Measurements from ENCODE around the gene KDM5B. TPM values are rescaled to one million over a fixed set of nuclear protein-coding genes. Genes with fewer than 3 reads are reported as not detected.

Gene KDM5B
- total RNA-seq, 1 experiment from 2014 or later: 44.6 TPM

- ATAC-seq (no peak), DNase-seq (ENCODE audit: low read depth, low spot score) (no peak)
- BruUV-seq (replicated peaks): no TSS peak
- no peak overlapping the region for H3K9ac ChIP-seq (ENCODE audit: low read length)
- H3K27me3 ChIP-seq (ENCODE audit: insufficient read depth, low read length): no peaks in the 10 kb centered on the region
- H3K36me3 ChIP-seq (ENCODE audit: control insufficient read depth in 1 of 2, insufficient read depth in 2 of 2, low read length in 2 of 2): peaks cover 0 to 6% of the 10 kb centered on the region in 2 experiments; a peak in 1 of 4 replicates
- no peak overlapping the region for H3K27ac ChIP-seq (ENCODE audit: low read depth, low read length)
- ChIA-PET RAD21 (ENCODE audit: low non-redundant PET in 1 of 2, low total read pairs in 2 of 2, uncharacterized antibody in 2 of 2, unreplicated experiment in 2 of 2) (no interaction called here), POLR2A (no interaction called here), CTCF (no interaction called here)
- no peak overlapping the region for H3K4me3 ChIP-seq (replicated peaks in 1 of 2; ENCODE audit: low read depth in 1 of 2, low read length in 2 of 2)
- H3K79me2 ChIP-seq (ENCODE audit: insufficient read depth, low read length): no peaks in the 10 kb centered on the region
- TF ChIP-seq SP1 (IDR thresholded peaks at IDR 0.05; ENCODE audit: low read depth) (no peak), TCF7L2 (IDR thresholded peaks at IDR 0.05; ENCODE audit: borderline replicate concordance, extremely low read depth, insufficient read depth, insufficient read length) (no peak), ELF1 (IDR thresholded peaks at IDR 0.05; ENCODE audit: borderline replicate concordance, low read depth) (no peak), CEBPB (IDR thresholded peaks at IDR 0.05; ENCODE audit: low read depth) (no peak), ZNF274 (IDR thresholded peaks at IDR 0.05; ENCODE audit: low read depth, low read length) (no peak), SRF (IDR thresholded peaks at IDR 0.05; ENCODE audit: low read depth) (no peak), MAX (IDR thresholded peaks at IDR 0.05) (no peak), SIN3A (IDR thresholded peaks at IDR 0.05; ENCODE audit: low read depth) (no peak), CBX3 (IDR thresholded peaks at IDR 0.05; ENCODE audit: low read depth) (no peak), ATF3 (IDR thresholded peaks at IDR 0.05) (no peak), FOSL1 (IDR thresholded peaks at IDR 0.05; ENCODE audit: low read depth) (no peak)
- no peak overlapping the region for H2AFZ ChIP-seq (ENCODE audit: low read depth, low read length, poor library complexity, severe bottlenecking)
- no peaks in the 10 kb centered on the region for H3K4me1 ChIP-seq (ENCODE audit: control insufficient read depth in 1 of 2, insufficient read depth in 2 of 2, low read length in 2 of 2)
- no peak overlapping the region for H3K4me2 ChIP-seq (ENCODE audit: low read length)
- no peaks in the 10 kb centered on the region for H3K9me3 ChIP-seq (ENCODE audit: control insufficient read depth in 1 of 2, insufficient read depth in 1 of 2, low read depth in 1 of 2, low read length in 2 of 2)
- no peaks in the 10 kb centered on the region for H3K9me2 ChIP-seq (ENCODE audit: insufficient read depth)
- H4K20me1 ChIP-seq (ENCODE audit: insufficient read depth): no peaks in the 10 kb centered on the region
- intact Hi-C loops (cut with micrococcal nuclease): no loop called here
These were observed 42.5 kb downstream of the KDM5B start for GRCh38 chr1:202765721-202766120.

GRCh38 chr1:202762019-202762418 lies 46.2 kb downstream of the KDM5B start:
- Histone ChIP-seq H3K4me3 (replicated peaks in 1 of 2; ENCODE audit: low read depth in 1 of 2, low read length in 2 of 2) (no peak overlapping the region), H3K27me3 (ENCODE audit: insufficient read depth, low read length) (no peaks in the 10 kb centered on the region), H3K36me3 (ENCODE audit: control insufficient read depth in 1 of 2, insufficient read depth in 2 of 2, low read length in 2 of 2) (peaks cover 0 to 14% of the 10 kb centered on the region in 2 experiments; a peak in 2 of 4 replicates), H3K9me3 (ENCODE audit: control insufficient read depth in 1 of 2, insufficient read depth in 1 of 2, low read depth in 1 of 2, low read length in 2 of 2) (no peaks in the 10 kb centered on the region), H3K4me2 (ENCODE audit: low read length) (no peak overlapping the region), H3K79me2 (ENCODE audit: insufficient read depth, low read length) (no peaks in the 10 kb centered on the region), H3K4me1 (ENCODE audit: control insufficient read depth in 1 of 2, insufficient read depth in 2 of 2, low read length in 2 of 2) (no peaks in the 10 kb centered on the region), H3K27ac (ENCODE audit: low read depth, low read length) (no peak overlapping the region), H2AFZ (ENCODE audit: low read depth, low read length, poor library complexity, severe bottlenecking) (no peak overlapping the region), H3K9me2 (ENCODE audit: insufficient read depth) (no peaks in the 10 kb centered on the region), H3K9ac (ENCODE audit: low read length) (no peak overlapping the region), H4K20me1 (ENCODE audit: insufficient read depth) (no peaks in the 10 kb centered on the region)
- BruUV-seq (replicated peaks): no TSS peak
- intact Hi-C loops (cut with micrococcal nuclease): no loop called here
- ATAC-seq: no peak
- CTCF ChIA-PET: no interaction called here
- RAD21 ChIA-PET (ENCODE audit: low non-redundant PET in 1 of 2, low total read pairs in 2 of 2, uncharacterized antibody in 2 of 2, unreplicated experiment in 2 of 2): no interaction called here
- POLR2A ChIA-PET: no interaction called here
- no peak for DNase-seq (ENCODE audit: low read depth, low spot score)
- TF ChIP-seq EZH2 (IDR thresholded peaks at IDR 0.05) (no peak), ZBTB33 (IDR thresholded peaks at IDR 0.05; ENCODE audit: extremely low read depth, insufficient replicate concordance, low read length) (no peak), CTCF (IDR thresholded peaks at IDR 0.05 in 2 of 3, conservative IDR thresholded peaks at IDR 0.05 in 1 of 3; ENCODE audit: borderline replicate concordance in 1 of 3, insufficient read depth in 1 of 3, low read depth in 2 of 3, low read length in 2 of 3) (no peak), POLR2A (IDR thresholded peaks at IDR 0.05; ENCODE audit: borderline replicate concordance, extremely low read depth, insufficient read depth, insufficient read length) (no peak), SIN3A (IDR thresholded peaks at IDR 0.05; ENCODE audit: low read depth) (no peak), SP1 (IDR thresholded peaks at IDR 0.05; ENCODE audit: low read depth) (no peak), RAD21 (IDR thresholded peaks at IDR 0.05; ENCODE audit: low read depth) (no peak), CBX3 (IDR thresholded peaks at IDR 0.05; ENCODE audit: low read depth) (no peak)

All from HCT116 (cell line).